ENCODE measurements around the gene MS4A3. TPM values are rescaled to one million over a fixed set of nuclear protein-coding genes. Genes with fewer than 3 reads are reported as not detected.
A peak's percentile ranks its signal among the peaks of the same experiment; 100 is the strongest.

The MS4A3 gene
- total and polyA plus RNA-seq, 9 of the 15 experiments (the other 6 are each of a cell fraction or from before 2014, with no cell fraction given) = 3.4 to 94.5 (median 58.8) TPM

GRCh38 chr11:60056349-60056969, at the start of gene MS4A3 (continued):
- TF ChIP-seq ELK3 (CRISPR knock-in tag; IDR thresholded peaks at IDR 0.05) (no peak), HDAC1 (IDR thresholded peaks at IDR 0.05) (0 out of 4 replicates have a peak, but pooled peaks of 1 of the 2 experiments have one; percentile 16), MTF1 (CRISPR knock-in tag; IDR thresholded peaks at IDR 0.05; ENCODE audit: borderline replicate concordance) (no peak), XRCC3 (IDR thresholded peaks at IDR 0.05) (no peak), NRF1 (conservative IDR thresholded peaks at IDR 0.05 in 1 of 2, IDR thresholded peaks at IDR 0.05 in 1 of 2) (0 out of 4 replicates have a peak, but pooled peaks of 1 of the 2 experiments have one; percentile 9), ZNF830 (CRISPR knock-in tag; IDR thresholded peaks at IDR 0.05) (no peak), ZNF347 (CRISPR knock-in tag; IDR thresholded peaks at IDR 0.05; ENCODE audit: low read depth) (no peak), BRCA1 (IDR thresholded peaks at IDR 0.05) (no peak), BRCA1 (CRISPR knock-in tag; IDR thresholded peaks at IDR 0.05) (no peak), ZNF639 (CRISPR knock-in tag; conservative IDR thresholded peaks at IDR 0.05 in 1 of 2, IDR thresholded peaks at IDR 0.05 in 1 of 2) (no peak), ZNF354B (CRISPR knock-in tag; IDR thresholded peaks at IDR 0.05) (no peak), ARID4B (CRISPR knock-in tag; IDR thresholded peaks at IDR 0.05) (no peak), DACH1 (IDR thresholded peaks at IDR 0.05; ENCODE audit: partially characterized antibody) (no peak), TSHZ1 (CRISPR knock-in tag; IDR thresholded peaks at IDR 0.05) (no peak)

Measured in K562 (cell line).